ENCODE data around the gene ZNF507. TPM values are rescaled to one million over a fixed set of nuclear protein-coding genes. Genes with fewer than 3 reads are reported as not detected.
A peak's percentile ranks its signal among the peaks of the same experiment; 100 is the strongest.

Gene ZNF507
- total and polyA plus RNA-seq, 9 of the 15 experiments (the other 6 are each of a cell fraction or from before 2014, with no cell fraction given), result 2.9 to 25.0 (median 10.4) TPM

- Histone ChIP-seq H3K4me3 (no peak overlapping the region), H3K4me2 (ENCODE audit: insufficient read depth, low read length) (no peak overlapping the region), H3K27ac (ENCODE audit: extremely low read depth, low read depth, low read length) (no peak overlapping the region), H2AFZ (ENCODE audit: low read depth, low read length) (no peak overlapping the region), H3K36me3 (ENCODE audit: control insufficient read depth, insufficient read depth, low read length) (no peaks in the 10 kb centered on the region), H4K20me1 (replicated peaks; ENCODE audit: control insufficient read depth, insufficient read depth, low read length) (no peaks in the 10 kb centered on the region), H3K27me3 (ENCODE audit: control insufficient read depth in 2 of 2, insufficient read depth in 2 of 2, low read length in 2 of 2) (peaks cover 31 to 47% of the 10 kb centered on the region in 2 experiments; a peak in 4 of 5 replicates), H3K79me2 (ENCODE audit: control insufficient read depth, insufficient read depth, low read length) (no peaks in the 10 kb centered on the region), H3K9me3 (replicated peaks; ENCODE audit: control insufficient read depth, insufficient read depth, low read depth, low read length) (no peaks in the 10 kb centered on the region), H3K9ac (ENCODE audit: insufficient read depth in 1 of 2, low read depth in 2 of 2, low read length in 2 of 2) (no peak overlapping the region), H3K9me1 (ENCODE audit: control insufficient read depth, insufficient read depth, low read length) (no peaks in the 10 kb centered on the region), H3K4me1 (replicated peaks in 1 of 2; ENCODE audit: control insufficient read depth in 2 of 2, insufficient read depth in 2 of 2, low read length in 2 of 2) (no peaks in the 10 kb centered on the region; a peak in 1 of 5 replicates)
- WGBS (ENCODE audit: insufficient coverage, low coverage, missing lambda C conversion rate), result 3% methylated on average over 10 of the region's 10 CpGs
- BruUV-seq (replicated peaks), result no TSS peak
- POLR2A ChIA-PET, result no interaction called here
- CTCF ChIA-PET (ENCODE audit: low intra/inter-chr PET ratio), result interaction anchor here (0.8 kb wide), 1 partner anchor 37 kb away, joined by 3 read pairs; no protein-coding TSS in a partner anchor
- FAIRE-seq (no peak), ATAC-seq (no peak), DNase-seq (ENCODE audit: extremely low read depth in 1 of 4, low spot score in 3 of 4) (no peak)
- TF ChIP-seq HES1 (IDR thresholded peaks at IDR 0.05; ENCODE audit: low read depth) (no peak), RAD21 (CRISPR knock-in tag; conservative IDR thresholded peaks at IDR 0.05 in 1 of 2, IDR thresholded peaks at IDR 0.05 in 1 of 2) (peak in 1 of 2 experiments; percentile 31; a peak in 2 of 4 replicates), CTCF (IDR thresholded peaks at IDR 0.05 in 2 of 3, conservative IDR thresholded peaks at IDR 0.05 in 1 of 3; ENCODE audit: insufficient read depth in 2 of 3, low read depth in 1 of 3, low read length in 3 of 3) (peak in 1 of 3 experiments; percentile 33; a peak in 2 of 6 replicates)
- intact Hi-C loops (cut with micrococcal nuclease) (loop anchor here (5.0 kb wide), 1 partner anchor 37 kb away; no protein-coding TSS in a partner anchor), in situ Hi-C loops (cut with MboI) (no loop called here)
Measured at GRCh38 chr19:32324631-32325285, 20.7 kb upstream of the ZNF507 start.
